Ecto neural progenitor cell (in vitro differentiated cells): Measurements from ENCODE around the gene DHX9.

ENCODE experiments used
- DNase-seq: peaks from one replicate; pipeline ENCODE4 v3.0.0-alpha.2; 2018; ENCODE audit warnings: low spot score

DHX9 gene

DNA sequence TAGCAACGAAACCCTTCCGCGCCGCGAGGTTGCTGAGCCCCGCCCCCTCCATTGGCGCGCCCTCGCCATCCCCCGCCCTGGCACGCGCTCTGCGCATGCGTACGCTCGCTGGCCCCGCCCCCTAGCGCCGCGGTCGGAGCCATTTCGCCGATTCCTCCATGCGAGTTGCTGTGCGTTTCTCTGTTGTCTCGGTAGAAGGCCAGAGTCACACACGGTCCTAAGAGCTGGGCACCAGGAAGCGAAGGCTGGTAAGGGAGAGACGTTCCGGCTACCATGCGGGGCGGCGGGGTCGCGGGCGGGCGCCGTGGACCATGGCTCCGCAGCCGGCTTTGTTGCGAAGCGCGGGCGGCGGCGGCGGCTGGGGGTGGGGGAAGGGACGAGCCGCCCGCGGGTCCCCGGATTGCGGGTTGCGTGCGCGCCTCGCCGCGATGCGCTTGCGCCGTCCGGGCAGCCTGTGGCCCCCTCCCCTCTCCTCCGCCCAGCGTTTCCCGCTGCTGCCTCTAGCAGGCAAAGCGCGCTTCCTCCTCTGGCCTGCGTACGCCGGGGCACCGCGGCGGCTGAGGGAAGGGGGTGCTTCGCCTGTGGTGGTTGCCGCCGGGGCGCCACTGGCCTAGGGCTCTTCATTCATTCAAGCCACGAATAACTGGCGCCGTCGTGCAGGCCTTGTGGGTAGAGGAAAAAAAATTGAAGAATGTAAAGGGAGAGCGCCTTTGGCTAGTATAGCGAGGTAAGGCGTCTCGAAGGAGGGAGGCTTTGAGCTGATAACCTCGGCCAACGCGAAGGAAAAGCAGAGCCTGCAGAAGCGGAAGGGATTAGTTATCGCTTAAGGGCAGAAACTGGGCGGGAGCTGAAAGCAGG, at the start of gene DHX9:
Gene DHX9 (plus strand): TSS at position 139 of the 858 bp plus-strand sequence. CDS start 3,220 bp downstream, outside the sequence.
- DNase-seq, result peak; percentile 98

DNA sequence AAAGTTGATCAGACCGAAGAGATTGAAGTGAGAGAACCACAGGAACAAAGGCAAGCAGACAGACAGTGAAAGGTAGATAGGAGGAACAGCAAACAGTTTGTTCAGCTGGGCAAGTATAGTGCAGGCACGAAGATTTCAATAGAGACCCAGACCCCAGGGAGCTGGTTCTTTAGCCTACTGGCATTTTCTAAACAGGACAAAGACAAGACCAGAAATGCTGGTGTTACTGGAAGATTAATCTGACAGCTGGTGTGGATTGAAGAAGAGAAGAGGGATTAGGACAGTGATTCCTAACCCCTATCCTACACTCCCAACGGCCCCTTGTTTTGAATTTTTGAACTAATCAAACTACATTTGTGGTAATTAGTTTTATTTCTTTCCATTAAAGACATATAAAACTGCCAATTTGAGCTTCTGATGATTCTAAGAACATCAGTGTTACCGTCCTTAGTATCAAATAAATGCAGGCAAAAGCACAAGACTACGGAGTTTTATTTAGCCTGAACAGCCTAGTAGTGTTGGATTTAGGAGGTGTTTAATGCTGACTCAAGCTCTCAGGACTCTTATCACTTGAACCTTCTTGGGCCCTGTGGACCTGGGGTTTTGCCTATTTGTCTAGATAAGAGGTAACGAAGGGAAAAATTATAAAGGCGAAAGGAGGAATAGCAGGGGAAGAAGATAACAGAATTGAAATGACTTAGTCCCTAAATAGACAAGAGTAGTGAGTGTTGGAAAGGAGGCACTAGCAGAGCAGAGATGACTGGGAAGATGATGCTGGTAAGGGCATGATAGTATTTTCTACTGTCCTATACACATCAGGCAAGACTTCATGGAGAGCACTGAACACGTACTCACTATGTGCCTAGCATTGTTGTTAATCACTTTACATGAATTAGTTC, 47.6 kb upstream of the DHX9 start:
- DNase-seq, result no peak

DNA sequence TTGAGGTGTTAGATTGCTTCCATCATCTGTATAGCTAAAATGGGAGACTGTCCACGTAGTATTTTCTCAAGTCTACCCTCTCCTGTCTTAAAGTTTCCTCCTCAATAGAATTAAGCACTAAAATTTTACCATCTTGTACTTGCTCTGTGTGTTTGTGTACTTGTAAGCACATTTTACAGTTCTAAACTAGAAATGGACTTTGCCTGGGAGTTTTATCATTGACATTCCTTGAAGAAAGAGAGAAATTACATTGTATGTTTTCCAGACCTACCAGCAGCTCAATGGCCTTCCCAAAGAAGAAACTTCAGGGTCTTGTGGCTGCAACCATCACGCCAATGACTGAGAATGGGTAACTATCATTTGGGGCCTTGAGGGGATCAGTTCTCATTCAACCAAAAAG, 45.1 kb upstream of the DHX9 start:
- no peak for DNase-seq

DNA sequence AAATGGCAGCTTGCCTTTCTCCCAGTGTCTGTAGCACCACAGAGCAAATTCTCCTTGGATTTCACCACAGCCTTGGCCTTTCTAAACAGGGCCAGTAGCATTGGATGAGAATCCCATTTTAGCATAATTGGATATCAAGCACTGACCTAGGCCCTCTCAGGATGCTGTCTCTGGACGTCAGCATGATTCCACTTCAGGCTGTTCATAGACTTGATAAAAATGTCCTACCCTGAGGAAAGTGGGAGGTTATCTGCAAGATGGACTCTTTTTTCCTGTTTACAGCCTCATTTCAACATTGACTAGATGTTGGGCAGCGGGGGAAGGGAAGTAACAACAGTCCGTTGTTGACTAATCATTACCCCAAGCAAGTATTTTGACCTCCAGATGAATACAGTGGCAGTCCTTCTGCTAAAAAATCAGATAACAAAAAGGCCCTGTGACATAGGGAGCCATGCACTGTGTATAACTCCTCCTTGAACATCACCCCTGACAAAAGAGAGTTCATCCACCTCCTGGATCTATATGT, 44.4 kb upstream of the DHX9 start:
- no peak for DNase-seq

DNA sequence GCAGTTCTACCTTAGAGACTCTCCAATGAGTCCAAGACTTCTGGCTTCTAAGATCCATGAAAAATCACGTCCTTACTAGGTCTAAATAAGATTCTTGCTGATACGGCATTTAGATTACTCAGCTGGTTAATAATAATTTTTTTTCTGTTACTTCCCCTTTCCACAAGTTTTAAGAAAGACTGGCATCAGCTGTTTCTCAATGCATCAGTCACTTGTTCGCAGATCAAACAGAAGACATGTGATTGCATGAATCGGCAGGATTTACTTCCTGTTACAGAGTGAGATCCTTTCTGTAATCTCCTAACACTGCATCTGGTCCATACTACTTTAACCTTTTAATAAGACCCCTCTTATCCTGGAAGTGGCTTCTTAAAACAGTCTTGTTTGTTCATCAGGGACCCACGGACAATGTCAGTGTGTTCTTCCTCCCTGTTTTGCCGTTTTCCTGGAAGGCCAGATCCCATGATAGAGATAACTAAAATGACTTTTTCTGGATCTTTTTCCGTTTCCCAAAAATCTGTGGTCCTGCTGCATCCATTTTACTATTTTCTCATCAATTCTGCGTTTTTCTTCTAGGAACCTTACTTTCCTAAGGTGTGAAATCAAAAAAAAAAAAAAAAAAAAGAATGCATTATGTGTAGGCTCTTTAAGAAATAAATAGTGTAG, 43.5 kb upstream of the DHX9 start:
- no peak for DNase-seq

DNA sequence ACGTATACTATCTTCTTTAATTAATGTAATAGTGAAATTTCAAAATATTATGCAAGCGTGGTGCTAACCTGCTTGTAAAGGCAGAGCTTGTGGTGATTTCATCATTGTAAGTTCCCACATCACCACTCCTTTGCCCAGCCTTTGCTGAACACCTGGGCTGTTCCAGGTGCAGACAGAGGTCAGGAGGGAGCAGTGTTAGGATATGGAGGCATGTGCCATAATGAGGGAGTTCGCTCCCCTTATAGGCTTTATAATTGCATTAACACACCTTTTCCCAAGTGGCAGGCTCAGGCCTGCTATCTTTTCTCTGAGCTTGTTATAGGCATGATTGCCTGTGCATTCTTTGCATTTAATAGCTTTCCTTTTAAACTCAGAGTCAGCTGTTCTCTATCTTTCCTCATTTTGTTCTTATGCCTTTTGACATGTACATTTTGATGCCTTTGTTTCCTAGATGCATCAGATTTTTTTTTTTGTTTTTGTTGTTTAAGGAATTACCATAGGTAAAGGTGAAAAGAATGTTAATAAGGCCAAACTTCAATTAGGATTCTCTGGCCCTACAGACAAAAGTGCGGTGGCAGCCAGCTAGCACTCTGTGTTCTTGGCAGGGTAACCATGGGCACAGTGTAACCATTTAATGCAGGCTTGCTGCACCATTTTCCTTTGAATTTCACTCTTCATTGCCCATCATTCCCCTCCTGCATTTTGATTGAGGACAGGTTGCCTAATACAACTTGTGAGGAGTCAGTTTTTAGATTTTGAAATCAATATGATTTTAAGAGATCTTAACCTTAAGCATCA, 36.9 kb upstream of the DHX9 start:
- DNase-seq, result no peak

DNA sequence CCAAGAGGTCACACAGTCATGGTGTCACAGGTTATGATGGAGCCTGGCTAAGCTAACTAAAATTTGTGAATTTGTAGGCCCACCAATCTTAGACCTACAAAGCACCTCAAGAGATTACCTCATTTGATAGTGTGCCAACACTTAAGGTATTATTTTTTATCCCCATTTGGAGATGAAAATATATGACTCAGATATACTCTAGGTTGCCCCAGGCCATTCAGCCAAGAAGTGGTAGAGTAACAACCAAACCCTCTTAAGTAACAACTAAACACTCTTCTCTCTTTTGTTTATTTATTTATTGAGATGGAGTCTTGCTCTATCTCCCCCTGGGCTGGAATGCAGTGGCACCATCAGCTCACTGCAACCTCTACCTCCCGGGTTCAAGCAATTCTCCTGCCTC, 35.3 kb upstream of the DHX9 start:
- no peak for DNase-seq

DNA sequence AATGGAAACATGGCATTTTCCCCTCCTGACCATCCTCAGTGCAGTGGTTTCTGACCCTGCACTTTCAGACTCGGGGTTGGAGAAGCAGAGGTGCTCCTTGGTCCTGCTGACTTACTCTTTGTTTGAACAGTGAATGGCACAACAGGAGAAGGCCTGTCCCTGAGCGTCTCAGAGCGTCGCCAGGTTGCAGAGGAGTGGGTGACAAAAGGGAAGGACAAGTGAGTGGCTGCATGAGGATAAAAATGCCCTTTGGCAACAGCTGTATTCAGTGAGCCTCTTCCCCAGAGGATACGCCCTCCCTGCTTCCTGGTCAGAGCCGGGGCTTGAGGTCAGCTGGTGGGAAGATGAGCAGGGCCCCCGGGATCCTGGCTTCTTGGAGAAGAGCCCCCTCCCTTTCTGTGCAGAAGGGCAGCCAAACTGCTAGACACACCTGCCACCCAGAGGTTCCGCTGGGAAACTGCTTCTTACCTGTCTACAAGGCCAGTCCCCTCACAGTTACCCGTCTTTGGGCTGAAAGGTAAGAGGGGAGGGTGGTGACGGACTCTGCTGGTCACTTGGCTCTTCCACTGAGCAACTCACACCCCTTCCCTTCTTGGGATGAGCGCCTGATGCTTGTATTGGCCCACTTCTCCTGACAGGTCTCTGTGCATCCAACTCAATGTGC, 33.0 kb upstream of the DHX9 start:
- peak; percentile 59 for DNase-seq

DNA sequence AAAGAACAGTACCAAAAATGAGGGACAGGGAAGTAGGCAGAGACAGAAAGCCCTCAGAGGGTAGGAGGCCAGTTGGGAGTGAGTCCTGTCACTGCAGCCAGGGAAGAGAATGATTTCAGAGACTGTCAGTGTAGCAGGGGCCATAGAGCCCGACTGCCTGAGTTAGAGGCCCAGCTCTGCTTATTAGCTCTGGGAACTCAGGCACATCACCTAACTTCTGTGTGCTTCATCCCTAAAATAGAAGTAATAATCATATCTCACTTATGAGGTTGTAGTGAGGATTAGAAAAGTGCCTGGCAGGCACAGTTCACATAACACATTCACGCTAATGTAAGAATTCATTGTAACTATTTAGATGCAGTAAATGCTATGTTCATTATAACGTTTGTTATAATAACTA, 31.2 kb upstream of the DHX9 start:
- no peak for DNase-seq

DNA sequence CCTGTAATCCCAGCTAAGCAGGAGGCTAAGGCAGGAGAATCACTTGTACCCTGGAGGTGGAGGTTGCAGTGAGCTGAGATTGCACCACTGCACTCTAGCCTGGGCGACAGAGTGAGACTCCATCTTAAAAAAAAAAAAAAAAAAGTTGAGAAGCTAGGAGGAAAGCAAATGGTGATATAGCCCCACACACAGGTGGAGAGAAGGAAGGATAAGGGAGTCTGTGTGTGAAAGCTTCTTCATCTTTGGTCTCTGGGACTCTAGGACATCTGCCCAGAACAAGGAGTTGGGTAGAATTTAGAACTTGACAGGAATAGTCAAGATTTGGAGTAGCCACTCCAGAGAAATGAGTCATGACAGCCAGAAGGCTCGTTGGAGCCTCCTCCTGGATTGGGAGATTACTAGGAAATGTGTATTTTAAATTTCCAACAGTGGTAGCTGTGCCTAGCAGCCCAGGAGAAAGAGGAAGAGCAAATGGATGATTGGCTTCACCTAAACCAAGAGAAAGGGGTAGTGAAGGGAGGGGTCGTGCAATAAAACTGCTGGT, 29.7 kb upstream of the DHX9 start:
- DNase-seq, result no peak

DNA sequence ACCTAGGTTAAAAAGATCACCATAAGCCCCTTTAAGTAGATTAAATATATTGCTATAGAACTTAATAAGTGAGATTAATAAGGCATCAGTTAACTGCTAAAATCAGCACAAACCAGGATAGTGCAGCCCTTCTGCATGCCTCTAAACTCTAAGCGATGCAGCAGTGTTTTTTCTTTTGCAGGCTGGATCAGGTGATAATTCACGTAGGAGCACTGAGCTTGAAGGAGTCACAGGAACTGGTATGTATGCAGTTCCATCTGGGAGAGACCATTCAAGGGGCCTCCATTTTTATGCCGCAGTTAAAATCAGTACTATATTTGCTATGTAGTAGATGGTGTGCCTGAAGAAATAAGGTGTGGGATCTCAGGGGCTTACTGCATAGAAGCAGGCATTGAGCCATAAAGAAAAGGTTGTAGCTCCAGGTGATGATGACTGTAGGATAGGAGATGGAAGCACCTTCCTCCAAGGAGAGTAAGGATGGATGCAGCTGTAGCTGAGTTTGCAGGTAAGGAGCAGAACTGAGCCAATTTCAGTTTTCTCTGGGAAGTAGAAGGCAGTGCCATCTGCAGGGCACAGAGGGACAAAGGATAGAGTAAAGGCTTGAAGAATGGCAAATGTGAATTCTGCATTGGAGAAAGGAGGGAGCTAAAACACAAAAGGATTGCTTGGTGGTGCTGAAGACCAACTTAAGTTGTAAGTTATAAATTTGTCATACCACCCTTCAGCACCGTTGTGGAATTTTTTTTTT, 27.0 kb upstream of the DHX9 start:
- DNase-seq, result no peak

DNA sequence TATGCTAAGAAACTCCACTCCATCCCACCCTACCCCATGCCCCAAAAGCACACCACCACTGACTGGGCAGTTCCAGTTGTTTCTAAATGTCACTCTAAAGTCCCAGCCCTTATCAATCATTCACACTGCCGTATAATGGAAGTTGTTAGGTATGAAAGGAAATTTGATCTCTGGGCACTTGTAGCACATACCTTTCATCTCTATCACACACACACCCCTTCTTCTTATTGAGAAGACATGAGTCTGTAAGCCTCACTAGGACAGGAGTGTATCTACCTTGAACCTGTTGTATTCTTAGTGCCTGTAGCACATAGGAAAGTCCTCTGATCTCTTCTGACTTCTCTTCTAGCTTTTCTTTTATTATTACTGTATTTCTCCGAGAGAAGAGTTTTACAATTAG, 22.3 kb upstream of the DHX9 start:
- no peak for DNase-seq

DNA sequence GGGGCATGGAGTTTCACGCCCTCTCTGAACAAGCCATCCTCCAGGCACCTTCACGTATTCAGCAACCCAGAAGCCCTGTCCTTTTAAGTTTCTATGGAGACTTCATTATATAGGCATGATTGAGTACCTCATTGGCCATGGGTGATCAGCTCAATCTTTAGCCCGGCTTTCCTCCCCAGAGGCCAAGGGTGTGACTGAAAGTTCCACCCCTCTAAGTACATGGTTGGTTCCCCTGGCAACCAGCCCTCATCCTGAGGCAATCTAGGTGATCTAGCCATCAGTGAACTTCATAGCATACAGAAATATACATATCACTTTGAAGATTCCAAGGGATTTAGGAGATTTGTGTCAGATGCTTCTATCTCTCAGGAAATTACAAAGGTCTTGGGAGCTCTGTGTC, 21.3 kb upstream of the DHX9 start:
- no peak for DNase-seq

DNA sequence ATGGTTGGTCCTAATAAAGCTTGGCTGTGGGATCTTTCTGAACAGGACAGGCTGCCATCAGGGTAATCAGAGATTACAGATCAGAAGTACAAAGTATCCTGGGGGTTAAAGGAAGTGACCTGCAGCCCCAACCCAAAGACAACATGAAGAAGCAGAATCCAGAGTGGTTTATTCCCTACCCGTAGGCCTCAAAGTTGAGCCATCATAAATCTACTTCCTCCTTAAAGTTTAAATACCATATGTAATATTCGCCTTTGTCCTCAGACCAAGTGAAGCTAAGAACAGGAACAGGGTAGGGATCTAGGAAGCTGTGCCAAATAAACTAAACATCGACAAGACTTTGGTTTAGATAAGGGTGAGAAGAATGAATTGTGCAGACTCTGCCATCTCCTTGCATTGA, 15.9 kb upstream of the DHX9 start:
- DNase-seq, result no peak

DNA sequence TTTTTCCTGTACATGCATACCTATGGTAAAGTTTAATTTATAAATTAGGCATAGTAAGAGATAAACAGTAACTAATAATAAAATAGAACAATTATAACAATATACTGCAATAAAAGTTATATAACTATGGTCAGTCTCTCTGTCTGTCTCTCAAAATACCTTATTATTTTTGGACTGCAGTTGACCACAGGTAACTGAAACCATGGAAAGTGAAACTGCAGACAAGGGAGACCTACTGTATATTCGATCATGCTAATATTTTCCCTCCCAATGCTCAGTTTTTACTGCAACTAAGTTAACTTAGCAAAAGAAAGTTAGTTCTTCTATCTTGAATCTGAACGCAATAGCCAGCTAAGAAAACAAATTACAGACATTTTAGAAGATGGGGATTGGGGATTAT, 12.3 kb upstream of the DHX9 start:
- DNase-seq, result no peak

DNA sequence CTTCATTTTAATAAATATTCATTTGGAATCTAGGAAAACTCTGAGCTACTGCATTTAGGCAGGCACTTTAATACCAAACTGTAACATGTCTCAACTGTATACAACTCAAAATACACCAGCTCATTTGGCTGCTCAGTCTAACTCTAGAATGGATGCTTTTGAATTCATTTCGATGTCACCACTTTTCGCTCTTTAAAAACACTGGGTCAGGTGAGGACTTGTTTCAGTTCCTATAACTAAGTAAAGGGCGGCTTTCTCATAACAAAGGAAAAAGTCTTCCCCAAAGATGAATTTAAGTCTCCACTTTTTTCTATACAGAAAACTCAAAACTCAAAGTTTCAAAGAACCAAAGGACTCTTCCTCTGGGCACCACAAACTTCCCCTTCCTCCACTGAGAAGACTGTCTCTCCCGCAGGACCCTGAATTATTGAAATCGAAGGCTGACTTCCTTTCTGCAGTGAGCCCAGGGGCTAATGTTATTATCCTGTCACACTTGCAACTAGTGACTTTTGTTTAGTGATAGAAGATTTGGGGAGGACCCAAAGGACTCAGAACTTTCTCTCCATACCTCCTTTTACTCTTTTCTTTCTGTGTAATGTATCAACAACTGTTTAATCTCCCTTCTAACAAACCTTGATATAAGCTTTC, 9.7 kb upstream of the DHX9 start:
- no peak for DNase-seq

DNA sequence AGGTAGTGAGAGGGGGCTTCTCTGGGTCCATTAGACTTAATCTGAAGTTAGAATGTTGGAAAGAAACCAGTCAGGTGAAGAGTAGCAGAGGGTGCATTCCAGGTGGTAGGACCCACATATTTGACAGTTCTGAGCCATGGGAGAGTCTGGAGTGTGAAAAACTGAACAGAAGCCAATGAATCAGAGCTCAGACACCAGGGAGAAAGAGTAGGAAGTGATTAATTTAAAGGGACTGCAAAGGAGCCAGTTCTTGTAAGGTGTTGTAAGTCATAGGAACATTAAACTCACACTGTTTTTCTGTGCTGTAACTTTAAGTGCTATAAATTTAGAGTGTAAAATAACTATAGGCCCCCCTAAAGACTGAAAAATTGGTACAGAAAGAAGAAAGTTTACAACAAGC, 5.9 kb upstream of the DHX9 start:
- DNase-seq, result no peak

DNA sequence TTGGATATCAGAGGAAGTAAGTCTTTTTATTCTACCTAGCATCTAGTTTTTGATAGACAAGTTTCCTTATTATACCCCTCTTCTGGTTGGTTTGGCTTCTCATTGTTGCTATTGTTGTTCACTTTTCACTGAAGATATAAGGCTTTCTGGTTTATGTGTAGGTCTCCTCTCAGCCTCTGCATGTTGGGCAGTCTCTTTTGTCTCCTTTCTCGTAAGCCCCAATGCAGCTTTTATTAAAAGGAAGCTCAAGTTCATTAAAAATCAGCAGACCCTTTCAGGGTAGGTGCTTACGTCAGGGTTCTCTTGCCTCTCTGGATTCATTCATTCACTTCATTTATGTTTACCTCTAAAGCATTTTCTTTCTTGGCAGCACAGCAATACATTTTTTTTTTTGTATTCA, 4.8 kb upstream of the DHX9 start:
- DNase-seq, result no peak

DNA sequence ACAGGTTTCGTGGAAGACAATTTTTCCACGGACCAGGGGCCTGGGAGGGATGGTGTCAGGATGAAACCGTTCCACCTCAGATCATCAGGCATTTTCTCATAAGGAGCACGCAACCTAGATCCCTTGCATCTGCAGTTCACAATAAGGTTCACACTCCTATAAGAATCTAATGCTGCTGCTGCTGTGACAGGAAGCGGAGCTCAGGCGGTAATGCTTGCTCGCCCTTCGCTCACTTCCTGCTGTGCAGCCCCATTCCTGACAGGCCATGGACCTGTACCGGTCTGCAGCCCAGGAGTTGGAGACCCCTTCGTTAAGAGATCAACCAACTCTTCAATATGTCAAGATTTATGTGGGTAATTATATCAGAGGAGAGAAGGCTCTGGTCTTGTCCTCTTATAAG, 3.3 kb upstream of the DHX9 start:
- no peak for DNase-seq
